Stimulated activated CD8-positive, alpha-beta memory T cell treated with anti-CD3 and anti-CD28 coated beads, Interleukin-12 subunit alpha, Interleukin-12 subunit beta, amount 100 ng/mL, for 24 hours (primary cell): Measurements from ENCODE around the gene CELF4.

Experiments used
- DNase-seq: peaks from one replicate; pipeline ENCODE4 v3.0.0-alpha.2; 2020; ENCODE audit errors: extremely low read depth

Gene CELF4

DNA sequence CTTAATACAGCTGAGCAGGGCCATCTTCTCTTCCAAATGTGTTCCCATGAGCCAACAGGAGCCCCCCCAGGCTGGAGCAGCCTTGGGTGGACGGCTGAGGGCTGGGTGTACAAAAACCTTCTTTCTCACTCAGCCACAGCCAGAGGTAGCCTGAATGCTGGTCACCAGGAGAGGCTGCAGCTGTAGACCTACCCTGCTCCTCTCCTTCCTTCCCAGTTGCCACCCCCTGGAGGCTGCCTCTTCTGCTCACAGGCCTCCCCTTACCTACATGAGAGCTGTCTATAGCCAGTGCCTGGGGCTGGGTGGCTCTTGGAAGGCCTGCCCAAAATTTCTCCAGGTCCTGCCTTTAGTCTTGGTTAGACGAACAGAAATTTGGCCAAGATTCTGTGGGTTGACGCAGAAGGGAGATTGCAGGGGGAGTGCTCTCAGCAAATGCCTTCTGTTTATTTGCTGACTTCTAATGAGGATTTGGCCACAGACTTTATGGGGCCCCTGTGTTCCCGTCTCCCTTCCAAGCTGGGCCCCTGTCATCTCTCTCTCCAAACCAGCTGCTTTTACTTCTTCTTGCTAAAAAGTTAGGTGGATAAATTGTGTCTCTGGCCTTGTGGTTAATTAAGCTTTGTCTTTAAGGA lies 18.3 kb downstream of the CELF4 start:
- DNase-seq = no peak

DNA sequence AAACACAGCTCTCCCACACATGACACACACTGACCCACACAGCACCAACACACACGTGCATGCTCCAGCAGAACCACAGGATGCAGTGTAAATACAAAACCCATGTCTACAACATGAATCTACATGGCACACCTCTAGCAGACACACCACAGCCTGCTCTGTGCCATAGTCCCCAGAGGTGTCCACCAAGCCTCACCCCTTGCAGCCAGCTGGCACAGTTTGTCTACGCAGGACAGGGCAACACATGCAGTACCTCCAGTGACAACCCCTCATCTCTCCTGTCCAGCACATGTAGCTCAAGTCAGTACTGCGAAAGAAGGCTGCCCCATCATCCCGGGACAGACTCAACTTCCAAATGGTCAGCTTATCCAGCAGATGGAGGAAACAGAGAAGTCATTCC lies 18.9 kb downstream of the CELF4 start:
- DNase-seq = no peak

DNA sequence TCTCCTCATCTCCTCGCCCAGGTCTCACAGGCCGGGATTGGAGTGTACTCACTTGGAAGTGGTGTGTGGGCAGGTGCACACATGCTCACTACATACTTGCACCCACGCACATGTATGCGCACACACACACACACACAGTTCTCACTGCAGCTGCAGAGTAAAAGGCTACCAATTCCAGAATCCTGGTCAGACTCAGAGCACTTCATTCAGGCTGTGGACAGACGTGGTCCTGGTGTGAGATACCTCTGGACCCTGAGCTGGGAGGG lies 19.4 kb downstream of the CELF4 start:
- no peak for DNase-seq

DNA sequence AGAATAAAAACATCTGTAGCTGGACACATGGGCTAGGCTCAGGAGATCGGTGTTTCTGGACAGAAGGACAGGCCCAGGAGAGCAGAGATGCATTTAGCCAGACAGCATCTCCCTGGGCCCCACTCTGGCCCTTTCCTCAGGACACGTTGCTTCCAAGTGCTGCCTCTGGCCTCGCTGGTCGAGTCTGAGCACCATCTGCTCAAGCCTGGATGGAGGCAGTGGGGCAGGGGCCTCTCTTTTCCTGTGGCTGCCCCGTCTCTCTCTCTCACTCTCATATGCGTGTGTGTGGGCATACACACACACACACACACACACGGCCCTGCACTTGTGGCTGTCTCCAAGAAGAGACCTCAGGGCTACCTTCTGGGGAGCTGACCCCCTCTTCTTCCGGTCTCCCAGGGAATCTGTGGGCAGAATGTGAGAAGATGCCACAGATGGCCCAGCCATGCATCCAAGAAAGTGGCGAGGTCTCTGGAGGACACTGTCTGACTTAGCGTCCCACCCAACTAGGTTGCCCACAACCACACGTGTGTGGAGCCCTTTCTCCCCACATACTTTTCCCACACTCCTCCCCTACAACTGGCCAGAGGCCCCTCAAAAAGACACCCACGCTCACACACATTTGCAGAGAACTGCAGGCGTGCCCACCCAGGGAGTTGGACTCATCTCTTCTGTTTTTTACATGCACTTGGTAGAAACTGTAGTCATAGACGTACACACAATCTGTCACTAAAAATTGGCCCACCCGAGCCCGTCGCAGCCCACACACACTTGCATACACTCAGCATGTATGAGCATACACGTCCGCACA lies 19.9 kb downstream of the CELF4 start:
- no peak for DNase-seq

DNA sequence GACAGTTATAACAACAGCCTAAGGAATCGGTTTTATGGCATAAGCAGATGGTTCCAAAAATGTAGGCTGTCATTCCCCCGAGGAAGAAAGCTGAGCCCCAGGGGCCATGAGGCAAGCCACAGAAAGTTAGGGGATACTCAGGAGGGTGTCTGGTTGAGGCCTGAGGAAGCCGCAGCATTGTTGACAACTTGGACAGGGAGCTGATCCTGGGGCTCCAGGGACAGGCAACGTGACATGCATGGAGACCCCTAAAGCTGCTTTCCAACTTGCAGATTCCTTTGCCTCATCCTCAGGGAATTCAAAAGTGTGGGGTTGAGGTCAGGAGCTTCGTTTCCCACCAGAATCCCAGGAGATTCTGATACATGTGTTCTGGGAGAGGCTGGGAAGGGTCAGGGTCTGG lies 20.9 kb downstream of the CELF4 start:
- DNase-seq = no peak

DNA sequence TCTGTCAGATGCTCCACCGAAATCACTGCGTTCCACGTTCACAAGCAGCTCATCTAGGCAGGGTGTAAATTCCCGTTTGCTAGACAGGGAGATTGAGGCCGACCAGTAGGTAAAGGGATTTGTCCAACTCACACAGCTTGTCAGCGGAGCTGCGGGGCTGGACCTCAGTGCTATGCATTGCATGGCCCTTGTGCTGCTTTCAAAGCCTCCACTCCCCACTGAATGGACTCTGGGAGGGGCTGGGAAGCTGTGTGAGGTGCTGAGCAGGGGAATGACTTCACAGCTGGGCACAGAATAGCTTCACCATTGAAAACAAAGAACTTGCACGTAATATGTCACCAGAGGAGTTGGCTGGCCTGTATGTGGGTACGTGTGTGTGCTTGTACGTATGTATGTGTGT lies 21.4 kb downstream of the CELF4 start:
- DNase-seq = no peak

DNA sequence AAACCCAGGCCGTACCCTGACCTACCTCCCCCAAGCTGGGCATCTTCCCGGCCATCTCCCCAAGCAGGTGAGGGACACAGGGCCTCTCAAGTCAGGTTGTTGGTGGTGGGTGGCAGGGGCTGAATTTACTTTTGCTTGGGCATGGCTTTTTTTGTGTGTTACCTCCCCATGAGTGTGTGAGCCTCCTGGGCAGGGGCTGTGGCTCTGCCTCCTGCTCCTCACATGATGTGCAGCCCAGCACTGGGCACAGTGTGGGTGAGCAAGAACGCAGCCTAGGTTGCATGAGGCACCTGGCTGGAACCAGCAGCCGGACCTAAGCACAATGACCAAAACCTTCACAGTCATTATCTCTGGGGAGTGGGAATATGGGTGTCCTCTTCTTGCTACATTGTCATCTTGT lies 22.3 kb downstream of the CELF4 start:
- no peak for DNase-seq

DNA sequence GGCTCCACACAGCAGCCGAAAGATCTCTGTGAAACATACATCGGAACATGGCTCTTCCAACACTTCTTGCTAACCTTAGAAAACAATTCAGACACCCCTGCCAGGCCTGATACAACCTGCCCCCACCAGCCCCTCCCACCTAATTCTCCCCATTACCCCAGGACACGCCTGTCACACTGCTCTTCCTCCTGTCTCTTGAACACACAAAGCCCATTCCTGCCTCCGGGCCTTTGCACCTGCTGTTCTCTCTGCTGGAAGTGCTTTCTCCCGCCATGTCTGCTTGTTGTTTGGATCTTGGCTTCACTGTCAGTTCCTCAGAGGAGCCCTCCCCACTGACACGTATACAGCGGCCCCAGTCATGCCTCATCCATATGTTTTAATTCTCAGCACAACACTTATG lies 24.1 kb downstream of the CELF4 start:
- no peak for DNase-seq

DNA sequence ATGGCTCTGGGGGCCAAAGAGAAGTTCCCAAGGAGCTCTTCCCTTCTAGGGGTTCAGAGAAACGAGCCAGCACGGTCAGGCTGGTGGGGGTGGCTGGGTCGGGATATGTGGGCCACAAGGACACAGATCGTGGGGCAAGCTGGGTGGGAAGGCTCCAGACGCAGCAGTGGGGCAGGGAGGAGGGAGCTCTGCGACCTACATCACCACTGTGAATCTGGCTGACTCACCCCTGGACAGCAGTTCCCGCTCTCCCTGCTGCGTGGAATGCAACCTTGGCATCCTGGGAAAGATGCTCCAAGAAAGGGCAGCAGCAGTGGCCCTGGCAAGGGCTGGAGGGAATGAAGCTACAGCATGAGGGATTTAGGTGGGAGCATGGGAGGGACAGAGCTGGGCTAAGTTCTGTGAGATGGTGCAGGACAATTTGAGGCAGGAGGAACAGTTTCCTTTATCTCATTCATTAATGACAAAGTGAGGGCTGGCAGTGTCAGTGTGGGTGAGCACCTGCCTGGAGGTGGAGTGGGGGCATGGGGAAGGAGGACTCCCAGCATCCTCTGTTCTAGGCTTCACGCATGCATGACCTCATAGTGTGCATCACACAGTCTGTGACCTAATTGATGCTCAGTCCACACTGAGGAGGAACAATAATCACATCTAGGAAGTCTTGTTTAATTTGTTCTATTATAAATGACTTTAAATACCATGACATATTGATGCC lies 25.0 kb downstream of the CELF4 start:
- DNase-seq = no peak

DNA sequence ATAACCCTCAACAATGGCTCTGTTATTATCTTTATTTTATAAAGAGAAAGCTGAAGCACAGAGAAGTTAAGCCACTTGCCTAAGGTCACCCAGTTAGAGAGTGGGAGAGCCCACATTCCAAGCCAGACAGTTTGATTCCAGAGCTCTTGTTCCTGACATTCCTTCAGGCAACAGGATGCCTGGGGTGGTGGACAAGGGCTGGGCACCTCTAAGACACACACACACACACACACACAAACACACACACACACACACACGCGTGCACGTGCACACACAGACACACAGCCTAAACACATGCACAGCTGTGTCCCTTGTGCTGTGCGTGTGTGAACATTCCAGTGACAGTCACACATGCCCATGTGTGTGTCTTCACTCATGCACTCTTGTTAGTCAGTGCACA lies 26.4 kb downstream of the CELF4 start:
- no peak for DNase-seq

DNA sequence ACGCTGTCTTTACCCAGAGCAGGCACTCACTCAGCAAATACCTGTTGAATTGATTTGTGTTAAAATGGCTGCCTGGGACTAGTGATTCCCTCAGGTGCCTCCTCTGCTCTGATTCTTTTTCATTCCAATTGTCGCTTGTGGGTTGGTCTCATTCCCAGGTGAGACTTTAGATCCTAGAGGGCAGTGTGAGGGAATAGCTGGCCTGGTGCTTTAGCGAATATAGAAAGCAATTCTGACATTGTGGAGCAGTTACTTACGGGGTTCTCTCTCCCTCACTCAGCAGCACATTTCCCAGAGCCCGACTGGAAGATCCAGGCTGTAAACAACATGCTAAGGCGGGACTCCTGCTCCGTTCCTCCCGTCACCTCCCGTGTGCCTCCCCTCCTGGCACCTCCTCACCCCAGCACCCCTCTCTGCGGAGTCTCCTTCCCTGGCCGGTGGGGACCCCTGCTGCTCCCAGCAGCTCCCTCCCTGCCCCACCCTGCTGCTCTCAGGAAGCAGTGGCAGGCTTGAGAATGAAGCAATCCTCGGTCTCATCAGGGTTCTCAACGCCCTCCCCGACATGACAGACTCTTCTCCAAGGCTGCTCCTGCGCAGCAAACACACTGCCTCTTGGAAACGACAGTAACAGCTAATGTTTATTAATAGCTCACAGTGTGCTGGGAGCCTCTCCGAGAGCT lies 26.9 kb downstream of the CELF4 start:
- DNase-seq = no peak

DNA sequence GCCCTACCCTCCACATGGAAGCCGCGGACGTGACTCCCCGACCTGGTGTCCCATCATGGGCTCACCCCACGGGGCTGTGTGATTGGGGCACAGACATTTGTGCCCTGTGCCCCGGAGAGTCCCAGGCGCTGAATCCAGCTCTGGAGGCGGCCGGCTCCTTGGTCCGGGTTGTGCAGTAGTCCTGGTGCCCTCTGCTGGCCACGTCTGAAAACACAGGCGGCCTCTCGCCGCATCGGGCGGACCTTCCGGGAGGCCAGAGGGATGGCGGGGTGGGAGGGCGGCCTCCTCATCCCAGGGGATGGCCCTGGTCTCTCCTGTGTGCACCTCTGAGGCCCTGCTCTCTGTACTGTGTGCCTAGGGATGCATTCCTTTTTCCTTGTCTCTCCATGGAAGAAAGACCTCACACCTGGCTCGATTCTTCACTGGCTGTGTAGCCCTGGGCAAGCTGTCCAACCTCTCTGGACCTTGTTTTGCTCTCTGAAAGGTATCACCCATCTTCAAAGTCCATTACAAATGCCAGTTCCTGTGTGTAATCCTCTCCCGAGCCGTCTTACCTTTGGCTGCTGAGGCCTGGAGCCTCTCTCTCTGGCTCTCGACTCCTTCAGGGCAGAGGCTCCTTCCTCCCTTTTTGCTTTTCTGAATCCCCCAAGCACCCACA lies 27.6 kb downstream of the CELF4 start:
- DNase-seq = no peak

DNA sequence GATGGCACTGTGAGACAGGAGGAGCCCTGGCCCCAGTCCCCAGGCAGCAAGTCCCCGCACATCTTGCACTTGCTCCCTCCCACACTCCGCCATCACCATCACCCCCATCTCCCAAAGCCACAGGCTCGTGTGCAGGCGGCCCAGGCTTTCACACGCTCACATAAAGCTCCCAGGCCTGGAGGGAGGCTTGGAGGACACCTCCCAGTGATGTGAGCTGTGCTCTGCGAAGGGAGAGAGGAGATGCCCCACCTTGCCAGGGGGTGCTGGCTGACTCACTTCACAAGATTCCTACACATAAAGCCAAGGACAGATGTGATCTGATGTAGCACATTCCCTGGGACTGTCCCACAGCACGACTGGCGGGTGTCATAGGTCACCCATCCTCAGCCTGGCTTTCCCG lies 28.9 kb downstream of the CELF4 start:
- no peak for DNase-seq

DNA sequence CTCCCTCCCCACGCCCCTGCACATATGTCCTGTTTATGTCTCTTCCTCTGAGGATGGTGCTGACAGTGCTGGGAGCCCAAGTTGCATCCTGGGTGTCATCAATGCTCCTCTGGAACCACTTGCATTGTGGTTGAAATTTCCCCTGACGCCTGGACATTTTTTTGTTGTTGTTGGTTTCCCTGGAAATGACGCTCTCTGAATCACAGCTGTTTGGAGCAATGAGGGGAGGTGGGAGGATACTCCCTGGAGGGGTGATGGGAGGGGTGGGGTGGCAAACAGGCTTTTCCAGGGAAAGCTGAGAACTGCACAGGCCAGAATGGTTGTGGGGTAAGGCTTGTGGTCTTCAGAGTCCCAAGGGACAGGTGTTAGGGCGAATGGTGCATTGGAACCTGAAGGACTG lies 29.6 kb downstream of the CELF4 start:
- no peak for DNase-seq

DNA sequence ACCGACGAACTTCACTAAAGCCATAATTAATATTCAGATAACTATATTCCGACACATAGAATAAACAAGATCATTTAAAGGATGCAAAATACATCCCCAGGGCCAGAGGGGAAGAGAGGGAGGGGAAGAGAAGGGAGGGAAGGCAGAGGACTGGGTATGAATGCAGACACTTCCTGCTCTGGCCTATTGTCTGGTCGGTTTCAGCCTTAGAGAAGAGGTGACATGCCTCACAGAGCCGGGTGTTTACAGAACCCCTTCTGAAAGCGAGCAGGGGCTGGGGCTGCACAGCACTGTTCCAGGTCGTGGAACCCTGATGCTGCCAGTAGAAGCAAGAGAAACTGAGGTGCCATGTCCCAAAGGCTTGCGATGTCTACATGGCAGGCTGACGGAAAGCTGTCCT lies 31.0 kb downstream of the CELF4 start:
- no peak for DNase-seq

DNA sequence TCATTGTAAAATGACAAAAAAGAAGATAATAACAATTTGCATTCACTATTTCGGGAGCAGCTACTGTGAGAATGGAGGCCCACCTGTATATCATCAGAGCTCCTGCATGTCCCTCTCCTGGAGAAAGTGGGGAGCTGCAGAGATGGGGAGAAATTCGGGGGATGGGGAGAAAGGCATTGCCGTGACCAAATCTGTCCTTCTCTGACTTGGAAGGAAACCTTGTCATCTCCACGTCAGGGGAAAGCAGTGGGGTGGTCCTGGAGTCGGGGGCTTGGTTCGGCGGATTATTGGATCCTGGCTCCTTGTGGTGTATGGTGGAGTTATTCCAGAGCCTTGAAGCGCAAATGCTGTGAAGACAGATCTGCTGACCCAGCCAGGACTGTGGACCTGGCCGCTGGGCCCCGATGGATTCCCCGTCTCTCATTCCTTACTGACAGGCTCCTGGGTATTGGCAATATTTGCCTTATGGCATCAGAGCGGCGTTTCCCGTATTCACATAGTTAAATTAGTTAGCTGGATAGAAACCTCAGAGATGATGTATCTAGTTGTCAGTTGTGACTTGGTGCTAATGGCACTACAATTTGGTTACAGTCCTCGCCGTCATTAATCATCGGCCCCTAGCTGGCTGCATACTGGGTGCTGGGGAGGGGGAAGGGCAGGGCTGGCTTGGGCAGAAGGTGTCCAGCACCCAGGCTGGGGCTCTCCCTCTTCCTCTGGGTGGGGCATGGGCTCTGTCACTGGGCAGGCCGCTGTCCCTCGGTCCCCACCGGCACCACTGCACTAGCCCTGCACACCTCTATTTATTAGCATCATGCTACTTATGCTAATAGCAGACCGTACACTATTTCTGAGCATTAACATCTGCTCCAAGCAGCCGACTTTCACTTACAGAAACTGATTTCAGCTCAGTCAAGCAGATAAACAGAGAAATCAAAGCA lies 31.7 kb downstream of the CELF4 start:
- DNase-seq = no peak

DNA sequence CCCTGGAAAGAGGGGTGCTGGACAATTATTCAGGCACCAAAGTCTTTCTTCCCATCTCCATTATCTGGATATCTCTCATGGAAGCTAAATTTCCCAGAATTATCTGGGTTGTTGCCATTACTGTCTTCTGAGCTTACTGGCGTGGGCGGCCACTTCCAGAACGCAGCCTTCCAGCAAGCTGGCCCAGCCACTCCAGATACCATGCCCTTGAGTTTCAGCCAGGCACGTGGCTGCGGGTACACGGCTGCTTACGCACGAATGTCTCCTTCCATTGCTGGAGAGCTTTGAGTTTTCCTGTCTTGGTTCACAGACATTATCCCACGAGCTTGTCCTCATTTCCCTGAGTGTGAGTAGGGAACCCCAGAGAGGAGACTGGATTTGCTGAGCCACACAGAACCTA lies 32.7 kb downstream of the CELF4 start:
- no peak for DNase-seq

DNA sequence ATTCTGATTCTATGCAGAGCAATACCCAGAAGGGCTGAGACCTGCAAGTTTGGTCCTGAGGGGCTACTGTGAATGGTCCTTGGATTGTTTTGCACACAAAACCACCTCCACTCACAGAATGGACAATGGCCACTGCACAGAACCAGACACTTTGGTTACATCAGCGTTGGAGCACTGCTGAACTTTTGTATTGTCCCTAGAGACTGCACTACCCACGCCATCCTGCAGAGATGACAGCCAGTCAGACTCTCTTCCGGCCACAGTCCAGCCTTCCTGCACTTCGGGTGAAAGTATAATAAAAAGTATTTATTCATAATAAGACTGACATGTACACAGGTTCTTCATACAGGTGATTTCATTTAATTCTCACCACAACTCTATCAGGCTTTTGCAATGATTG lies 35.7 kb downstream of the CELF4 start:
- DNase-seq = no peak

DNA sequence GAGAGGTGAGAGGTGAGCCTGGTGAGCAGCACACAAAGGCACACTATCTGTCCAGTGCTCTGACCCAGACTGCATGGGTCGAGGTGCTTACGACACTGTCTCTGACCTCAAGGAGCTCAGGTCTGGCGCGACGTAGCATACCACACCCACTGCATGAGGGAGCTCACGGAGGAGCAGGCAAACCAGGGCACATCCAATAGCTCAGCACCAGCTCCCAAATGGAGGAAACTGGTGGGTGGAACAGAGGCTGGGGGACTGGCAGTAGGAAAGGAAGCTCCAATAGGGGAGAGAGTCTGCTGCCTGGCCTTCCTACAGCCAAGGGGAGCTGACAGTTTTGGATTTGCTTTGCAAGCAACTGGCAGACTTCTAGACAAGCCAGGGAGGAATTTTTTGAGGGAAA lies 36.3 kb downstream of the CELF4 start:
- no peak for DNase-seq

DNA sequence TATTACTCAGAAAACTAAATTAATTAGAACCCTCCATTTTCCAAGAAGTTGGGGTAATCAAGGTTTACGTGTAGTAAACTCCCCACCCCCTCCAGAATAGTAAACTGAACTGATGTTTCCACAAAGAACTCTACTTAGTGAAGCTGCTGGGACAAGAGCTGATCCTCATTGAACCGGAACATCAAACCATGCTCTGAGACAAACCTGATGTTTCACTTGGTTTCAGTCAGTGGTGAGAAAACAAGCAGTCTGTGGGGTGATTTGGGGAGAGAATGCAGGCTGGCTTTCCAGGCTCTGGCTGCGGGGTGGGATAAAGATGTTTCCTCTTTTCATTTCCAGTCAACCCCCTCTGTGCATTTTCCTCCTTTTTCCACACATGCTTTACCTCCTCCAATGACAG lies 38.2 kb downstream of the CELF4 start:
- DNase-seq = no peak

DNA sequence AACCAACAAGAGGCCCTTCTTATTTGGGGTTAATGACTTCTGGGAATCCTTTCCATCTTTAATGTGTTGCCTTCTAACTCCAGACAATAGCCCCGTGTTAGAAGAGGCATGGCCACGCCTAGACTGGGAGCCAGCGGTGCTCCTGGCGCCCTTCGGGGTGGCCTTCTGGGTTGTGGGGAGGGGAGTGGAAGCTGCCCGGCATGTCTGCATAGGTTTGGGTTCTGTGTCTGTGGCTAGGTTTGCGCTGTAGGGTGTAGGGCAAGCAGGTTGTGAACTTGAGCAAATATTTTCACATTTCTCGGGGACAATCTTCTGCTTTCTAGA lies 40.4 kb downstream of the CELF4 start:
- DNase-seq = no peak
